ENCODE data around the gene PIF1.
"Not testable (repeated sequence)": the region's sequence is repeated elsewhere in the genome, so short reads cannot be mapped to it uniquely, and the experiment has no call there.

The PIF1 gene

DNA sequence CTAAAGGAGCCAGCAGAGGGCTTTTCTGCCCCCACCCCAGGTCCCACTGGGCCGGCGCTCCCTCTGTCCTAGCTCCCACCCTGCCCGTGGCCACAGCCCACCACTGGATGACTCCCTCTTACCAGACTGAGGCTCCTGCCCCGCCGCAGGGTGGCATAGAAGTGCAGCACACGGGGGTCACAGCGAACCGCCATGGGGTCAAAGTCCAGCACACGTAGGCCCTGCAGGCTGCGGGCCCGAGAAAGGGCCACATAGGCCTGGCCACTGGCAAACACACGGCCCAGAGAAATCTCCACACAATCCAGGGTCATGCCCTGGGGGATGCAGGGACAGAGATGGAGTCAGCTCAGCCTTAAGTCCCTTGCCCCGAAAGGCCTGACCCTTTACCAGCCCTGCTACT, 9.0 kb downstream of the PIF1 start:
- H3K4me3 ChIP-seq (ENCODE audit: low read length) = no peak overlapping the region
- no peak for DNase-seq (ENCODE audit: low read depth, low spot score)

DNA sequence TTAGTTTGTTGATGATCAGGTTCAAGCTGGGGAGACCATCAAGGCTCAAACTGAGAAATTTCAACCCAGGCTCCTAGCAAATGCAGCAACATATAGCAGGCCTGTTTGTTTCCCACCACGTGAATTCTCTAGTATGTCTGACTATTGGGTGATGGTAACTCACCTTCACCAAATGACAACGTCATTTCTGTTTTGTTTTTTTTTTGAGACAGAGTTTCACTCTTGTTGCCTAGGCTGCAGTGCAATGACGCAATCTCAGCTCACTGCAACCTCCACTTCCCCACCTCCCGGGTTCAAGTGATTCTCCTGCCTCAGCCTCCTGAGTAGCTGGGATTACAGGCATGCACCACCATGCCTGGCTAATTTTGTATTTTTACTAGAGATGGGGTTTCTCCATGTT, 10.5 kb downstream of the PIF1 start:
- DNase-seq (ENCODE audit: low read depth, low spot score) = not testable (repeated sequence)

DNA sequence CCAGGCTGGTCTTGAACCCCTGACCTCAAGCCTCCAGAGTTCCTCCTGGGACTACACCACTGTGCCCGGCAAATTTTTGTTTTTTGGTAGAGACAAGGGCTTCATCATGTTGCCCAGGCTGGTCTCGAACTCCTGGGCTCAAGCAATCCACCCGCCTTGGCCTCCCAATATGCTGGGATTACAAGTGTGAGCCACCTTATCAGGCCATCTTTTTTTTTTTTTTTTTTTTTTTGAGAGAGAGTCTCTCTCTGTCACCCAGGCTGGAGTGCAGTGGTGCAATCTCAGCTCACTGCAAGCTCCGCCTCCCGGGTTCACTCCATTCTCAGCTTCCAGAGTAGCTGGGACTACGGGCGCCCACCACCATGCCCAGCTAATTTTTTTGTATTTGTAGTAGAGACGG, 11.2 kb downstream of the PIF1 start:
- not testable (repeated sequence) for DNase-seq (ENCODE audit: low read depth, low spot score); H3K4me3 ChIP-seq (ENCODE audit: low read length)

More for the DNA sequence above, 10.5 kb downstream of the PIF1 start:
- not testable (repeated sequence) for H3K4me3 ChIP-seq (ENCODE audit: low read length)

DNA sequence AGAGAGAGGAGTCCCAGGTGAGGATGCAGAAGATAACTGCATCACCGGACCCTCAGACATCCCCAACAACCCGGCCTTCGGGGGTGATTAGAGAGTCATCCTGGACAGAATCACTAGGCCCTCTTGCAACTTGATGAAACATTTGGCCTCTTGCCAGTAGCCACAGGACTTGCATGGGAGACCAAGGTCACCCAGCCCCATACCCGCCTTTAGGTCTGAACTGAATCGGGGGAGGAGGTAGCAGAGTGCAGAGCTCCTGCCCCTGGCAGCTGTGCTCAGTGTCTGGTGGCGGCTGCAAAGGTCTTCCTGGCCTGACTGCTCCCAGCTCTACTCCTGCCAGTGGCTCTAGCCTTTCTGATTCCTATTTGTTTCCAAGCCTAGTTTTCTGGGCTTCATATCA, 12.4 kb downstream of the PIF1 start:
- no peak for DNase-seq (ENCODE audit: low read depth, low spot score)
- no peak overlapping the region for H3K4me3 ChIP-seq (ENCODE audit: low read length)

DNA sequence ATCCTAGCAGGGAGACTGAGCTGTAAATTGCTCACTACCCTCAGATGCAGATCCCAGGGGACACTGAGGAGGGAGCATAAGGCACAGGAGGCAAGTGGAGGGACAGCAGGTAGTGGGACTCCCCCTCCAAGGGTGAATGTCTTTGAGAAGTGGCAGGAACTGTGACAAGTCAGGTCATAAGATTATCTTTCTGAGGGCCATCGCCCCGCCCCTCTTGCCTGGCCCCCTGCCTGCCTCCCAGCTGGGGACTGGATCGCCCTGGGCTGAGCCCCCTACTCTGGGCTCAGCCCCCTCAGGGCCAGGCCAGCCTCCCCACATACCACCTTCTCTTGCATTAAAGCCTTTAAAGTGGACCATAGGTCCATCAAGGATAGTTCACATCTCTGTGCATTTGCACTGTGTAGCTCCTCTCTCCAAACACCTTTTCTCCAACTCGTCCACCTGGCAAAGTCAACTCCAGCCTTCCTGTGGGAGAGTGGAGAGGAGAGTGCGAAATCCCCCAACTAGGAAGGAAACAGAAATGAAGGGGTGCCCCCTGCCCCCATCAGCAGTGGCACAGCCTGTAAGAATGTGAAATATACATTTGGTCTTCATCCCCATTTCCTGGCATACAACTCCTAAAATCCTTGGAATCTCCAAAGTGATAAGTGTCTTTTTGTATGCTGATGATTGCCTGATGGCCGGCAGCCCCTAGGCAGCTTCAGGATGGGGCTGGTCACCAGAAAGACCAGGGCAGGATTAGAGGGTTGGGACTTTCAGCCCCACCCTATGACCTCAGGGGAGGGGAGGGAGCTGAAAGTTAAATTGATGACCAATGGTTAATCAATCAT, 14.7 kb downstream of the PIF1 start:
- no peak for DNase-seq (ENCODE audit: low read depth, low spot score)
- no peak overlapping the region for H3K4me3 ChIP-seq (ENCODE audit: low read length)

DNA sequence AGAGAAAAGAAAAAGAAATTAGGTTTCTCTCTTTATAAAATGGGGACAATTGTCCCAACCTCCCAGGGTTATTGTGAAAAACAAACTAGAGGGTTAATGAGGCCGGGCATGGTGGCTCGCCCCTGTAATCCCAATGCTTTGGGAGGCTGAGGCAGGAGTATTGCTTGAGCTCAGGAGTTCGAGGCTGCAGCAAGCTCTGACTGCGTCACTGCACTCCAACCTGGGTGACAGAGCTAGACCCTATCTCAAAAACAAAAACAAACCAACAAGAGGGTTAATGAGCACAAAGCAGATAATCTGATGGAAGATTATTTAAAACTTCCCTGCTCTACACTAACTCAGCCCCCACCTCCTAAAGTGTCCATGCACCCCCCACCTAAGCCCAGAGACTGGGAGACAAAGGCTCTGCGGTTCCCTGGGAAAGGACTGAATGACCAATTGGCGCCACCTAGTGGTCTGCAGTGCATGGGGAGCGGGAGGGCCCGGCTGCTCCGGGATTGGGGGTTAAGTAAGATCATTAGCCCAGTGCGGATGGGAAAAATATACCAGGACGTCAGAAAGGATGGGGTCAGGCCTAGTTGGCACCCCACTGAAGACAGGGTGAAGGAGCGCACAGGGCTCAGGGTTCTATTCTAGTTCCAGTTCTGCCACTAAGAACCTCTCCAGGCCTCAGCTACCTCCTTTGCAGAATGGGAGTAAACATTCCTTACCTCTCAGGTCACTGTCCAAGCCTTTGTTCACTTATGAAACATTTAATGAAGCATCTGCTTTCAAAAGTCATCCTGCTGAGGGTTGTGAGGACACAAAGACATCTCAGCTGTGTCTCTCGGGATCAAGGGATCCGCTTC, 15.6 kb downstream of the PIF1 start:
- peak; percentile 39 for DNase-seq (ENCODE audit: low read depth, low spot score)
- no peak overlapping the region for H3K4me3 ChIP-seq (ENCODE audit: low read length)

DNA sequence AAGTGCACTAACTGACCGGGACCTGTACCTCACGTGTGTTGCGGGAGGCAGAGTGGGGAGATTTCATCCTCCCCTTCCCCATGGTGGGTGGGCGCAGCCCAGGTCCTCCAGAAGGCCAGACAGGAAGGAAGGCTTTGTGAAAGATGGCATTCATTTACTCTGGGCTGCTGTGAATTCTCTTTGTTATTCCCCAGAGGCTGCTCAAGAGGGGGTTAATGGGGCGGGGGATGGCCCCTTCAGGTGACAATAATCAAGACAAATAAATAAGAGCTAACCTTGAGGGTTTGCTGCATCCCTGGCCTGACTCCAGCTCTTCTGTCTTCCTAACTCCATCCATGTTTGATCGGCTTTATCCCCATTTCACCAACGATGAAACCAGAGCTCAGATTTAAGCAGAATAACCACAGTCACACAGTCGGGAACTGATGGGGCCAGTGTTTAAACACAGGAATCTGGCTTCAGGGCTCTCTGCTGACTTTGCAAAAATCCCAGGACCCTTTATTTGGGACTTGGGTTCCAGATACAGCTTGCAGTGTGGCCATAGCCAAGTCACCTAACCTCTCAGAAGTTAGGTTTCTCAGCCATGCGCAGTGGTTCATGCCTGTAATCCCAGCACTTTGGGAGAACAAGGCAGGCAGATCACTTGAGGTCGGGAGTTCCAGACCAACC, 16.5 kb downstream of the PIF1 start:
- DNase-seq (ENCODE audit: low read depth, low spot score) = no peak
- H3K4me3 ChIP-seq (ENCODE audit: low read length) = no peak overlapping the region

DNA sequence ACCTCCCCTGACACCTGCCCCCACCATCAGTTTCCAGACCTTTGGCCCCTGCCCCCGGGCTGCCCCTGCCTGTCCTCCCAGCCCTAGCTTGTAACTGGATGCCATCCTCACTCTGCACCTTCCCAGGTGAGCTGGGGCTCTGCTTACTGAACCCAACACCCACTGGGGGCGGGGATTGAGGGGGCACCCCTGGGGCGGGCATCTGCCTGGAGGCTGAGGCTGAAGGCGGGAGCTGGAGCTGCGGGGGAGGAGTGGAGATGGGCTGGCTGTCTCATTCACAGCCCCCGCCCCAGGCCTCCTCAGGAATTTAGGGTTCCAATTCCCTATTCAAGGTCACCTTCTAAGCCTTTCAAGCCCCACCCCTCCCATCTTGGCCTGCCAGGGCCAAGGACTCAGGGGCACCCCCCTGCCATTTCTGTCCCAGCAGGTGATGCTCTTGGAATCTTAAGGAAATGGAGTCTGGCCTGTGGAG, 17.7 kb downstream of the PIF1 start:
- no peak for DNase-seq (ENCODE audit: low read depth, low spot score)
- no peak overlapping the region for H3K4me3 ChIP-seq (ENCODE audit: low read length)

DNA sequence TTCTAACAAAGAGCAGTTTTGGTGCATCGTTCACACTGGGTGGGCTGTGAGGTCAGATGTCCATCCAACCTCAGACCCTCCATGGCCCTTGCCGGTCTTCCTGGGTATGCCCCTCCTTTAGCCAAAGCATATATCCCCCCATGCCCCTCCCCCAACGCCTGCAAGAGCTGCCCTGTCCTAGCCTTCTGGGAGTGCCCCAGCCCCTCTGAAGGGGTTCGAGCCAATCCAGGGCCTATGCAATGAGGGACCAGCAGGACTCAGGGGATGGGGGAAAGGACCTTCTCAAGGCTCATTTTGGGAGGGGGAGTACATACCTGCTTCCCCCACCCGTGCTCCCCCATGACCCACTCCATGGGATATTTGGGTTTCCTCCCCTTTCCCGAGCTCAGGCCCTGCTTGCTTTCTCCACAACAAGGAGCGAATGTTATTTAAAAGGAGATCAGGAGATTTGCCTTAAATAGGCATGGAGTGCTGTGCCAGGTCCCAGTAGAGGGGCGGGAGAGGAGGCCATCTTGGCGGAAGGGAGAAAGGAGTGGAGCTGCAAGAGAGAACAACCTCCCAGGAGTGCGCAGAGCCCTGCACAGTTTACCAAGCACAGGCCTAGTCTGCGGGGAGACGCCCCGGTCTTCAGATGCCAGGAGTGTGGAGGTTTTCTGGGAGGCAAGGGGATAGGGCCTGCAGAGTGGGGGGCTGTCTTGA, 18.2 kb downstream of the PIF1 start:
- no peak for DNase-seq (ENCODE audit: low read depth, low spot score)

DNA sequence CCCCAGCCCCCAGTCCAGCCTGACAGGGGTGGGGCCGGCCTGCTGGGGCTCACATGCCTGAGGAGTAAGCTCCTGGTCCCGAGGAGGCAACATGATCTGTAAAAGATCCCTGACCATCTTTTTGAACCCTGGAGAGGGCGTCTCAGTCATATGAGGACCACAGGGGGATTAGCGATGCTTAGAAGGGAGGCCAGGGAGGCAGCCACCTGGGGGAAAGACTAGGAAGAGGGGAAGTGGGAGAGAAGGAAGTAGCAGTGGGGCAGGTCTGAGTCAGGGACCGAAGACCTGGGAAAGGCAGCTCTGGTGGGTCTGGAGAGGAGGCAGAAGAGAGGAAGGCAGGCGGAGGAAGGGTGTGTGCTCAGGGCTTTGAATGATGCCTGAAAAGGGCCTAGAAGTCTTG, 18.9 kb downstream of the PIF1 start:
- H3K4me3 ChIP-seq (ENCODE audit: low read length) = no peak overlapping the region

More for the DNA sequence above, 18.2 kb downstream of the PIF1 start:
- H3K4me3 ChIP-seq (ENCODE audit: low read length) = no peak overlapping the region

DNA sequence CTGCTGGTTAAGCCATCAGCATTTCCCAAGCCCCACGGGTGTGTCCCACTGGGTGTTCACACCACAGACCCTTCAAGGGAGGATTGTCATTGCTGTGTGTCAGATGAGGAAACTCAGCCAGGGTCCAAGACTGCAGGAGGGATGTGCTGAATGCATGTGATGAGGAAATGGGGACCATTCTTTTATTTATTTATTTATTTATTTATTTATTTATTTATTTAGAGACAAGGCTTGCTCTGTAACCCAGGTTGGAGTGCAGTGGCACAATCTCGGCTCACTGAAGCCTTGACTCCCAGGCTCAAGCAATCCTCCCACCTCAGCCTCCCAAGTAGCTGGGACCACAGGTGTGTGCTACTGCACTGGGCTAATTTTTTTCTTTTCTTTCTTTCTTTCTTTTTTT, 20.8 kb downstream of the PIF1 start:
- no peak for DNase-seq (ENCODE audit: low read depth, low spot score)
- H3K4me3 ChIP-seq (ENCODE audit: low read length) = no peak overlapping the region

More for the DNA sequence above, 18.9 kb downstream of the PIF1 start:
- DNase-seq (ENCODE audit: low read depth, low spot score) = no peak

DNA sequence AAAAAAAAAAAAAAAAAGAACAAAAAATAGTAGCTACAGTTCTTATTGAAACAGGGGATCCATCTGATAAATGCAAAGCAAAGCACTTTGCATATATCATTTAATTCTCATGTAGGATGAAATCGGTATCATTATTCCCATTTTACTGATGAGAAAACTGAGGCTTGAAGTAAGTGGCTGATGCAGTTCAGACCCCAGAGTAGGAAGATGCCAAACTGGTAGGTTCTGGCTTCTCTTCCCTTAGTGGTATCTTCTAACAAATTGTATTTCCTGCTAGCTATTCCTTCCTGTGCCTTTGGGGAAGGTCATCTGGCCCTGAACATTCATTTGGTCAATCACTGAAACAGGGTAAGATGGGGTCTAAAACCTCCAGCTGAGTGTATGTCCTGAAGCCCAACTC, 21.9 kb downstream of the PIF1 start:
- H3K4me3 ChIP-seq (ENCODE audit: low read length) = no peak overlapping the region
- DNase-seq (ENCODE audit: low read depth, low spot score) = no peak

DNA sequence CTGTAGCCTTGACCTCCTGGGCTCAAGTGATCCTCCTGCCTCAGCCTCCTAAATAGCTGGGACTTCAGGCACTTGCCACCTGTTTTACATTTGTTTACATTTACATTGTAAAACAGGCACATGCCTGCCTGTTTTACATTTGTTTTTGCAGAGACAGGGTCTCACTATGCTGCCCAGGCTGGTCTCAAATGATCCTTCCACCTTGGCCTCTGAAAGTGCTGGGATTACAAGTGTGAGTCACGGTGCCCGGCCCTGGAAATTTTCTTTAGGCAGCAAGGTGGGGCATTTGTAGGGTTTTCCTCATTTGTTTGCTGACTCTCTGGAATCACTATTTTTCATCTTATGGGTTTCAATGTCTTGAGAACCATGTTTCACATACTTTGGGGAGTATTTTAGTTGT, 25.0 kb downstream of the PIF1 start:
- DNase-seq (ENCODE audit: low read depth, low spot score) = no peak
- no peak overlapping the region for H3K4me3 ChIP-seq (ENCODE audit: low read length)

DNA sequence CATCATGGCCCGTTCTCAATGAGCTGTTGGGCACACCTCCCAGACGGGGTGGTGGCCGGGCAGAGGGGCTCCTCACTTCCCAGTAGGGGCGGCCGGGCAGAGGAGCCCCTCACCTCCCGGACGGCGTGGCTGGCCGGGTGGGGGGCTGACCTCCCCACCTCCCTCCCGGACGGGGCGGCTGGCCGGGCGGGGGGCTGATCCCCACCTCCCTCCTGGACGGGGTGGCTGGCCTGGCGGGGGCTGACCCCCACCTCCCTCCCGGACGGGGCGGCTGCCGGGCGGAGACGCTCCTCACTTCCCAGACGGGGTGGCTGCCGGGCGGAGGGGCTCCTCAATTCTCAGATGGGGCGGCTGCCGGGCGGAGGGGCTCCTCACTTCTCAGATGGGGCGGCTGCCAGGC, 26.5 kb downstream of the PIF1 start:
- not testable (repeated sequence) for H3K4me3 ChIP-seq (ENCODE audit: low read length); DNase-seq (ENCODE audit: low read depth, low spot score)

DNA sequence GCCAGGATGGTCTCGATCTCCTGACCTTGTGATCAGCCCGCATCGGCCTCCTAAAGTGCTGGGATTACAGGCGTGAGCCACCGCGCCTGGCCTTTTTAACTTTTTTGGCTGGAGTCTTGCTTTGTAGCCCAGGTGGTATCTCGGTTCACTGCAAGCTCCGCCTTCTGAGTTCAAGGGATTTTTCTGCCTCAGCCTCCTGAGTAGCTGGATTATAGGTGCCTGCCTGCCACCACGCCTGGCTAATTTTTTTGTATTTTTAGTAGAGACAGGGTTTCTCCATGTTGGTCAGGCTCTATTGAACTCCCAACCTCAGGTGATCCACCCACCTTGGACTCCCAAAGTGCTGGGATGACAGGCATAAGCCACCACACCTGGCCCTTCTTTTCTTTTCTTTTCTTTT, 29.5 kb downstream of the PIF1 start:
- H3K4me3 ChIP-seq (ENCODE audit: low read length); DNase-seq (ENCODE audit: low read depth, low spot score): not testable (repeated sequence)

DNA sequence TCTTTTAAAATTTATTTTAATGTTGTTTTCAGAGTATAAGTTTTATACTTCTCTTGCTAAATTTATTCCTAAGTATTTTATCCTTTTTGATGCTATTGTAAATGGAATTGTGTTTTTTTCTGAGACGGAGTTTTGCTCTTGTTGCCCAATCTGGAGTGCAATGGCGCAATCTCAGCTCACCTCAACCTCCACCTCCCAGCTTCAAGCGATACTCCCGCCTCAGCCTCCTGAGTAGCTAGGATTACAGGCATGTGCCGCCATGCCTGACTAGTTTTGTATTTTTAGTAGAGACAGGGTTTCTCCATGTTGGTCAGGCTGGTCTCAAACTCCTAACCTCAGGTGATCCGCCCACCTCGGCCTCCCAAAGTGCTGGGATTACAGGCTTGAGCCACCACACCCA, 30.1 kb downstream of the PIF1 start:
- not testable (repeated sequence) for H3K4me3 ChIP-seq (ENCODE audit: low read length); DNase-seq (ENCODE audit: low read depth, low spot score)

DNA sequence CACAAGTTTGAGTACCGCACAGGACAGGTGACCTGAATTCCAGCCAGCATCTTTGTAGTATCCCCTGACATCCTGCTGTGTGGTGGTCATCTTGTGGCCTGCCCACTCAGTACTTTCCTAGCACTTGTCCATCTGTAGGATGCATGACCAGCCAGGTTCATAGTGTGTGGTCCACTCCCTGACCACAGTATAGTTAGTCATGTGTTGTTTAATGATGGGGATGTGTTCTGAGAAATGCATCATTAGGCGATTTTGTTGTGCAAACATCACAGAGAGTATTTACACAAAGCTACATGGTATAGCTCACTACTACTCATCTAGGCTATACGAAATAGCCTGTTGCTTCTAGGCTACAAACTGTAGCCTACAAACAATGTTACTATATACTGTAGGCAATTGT, 33.2 kb downstream of the PIF1 start:
- DNase-seq (ENCODE audit: low read depth, low spot score) = no peak
- no peak overlapping the region for H3K4me3 ChIP-seq (ENCODE audit: low read length)

DNA sequence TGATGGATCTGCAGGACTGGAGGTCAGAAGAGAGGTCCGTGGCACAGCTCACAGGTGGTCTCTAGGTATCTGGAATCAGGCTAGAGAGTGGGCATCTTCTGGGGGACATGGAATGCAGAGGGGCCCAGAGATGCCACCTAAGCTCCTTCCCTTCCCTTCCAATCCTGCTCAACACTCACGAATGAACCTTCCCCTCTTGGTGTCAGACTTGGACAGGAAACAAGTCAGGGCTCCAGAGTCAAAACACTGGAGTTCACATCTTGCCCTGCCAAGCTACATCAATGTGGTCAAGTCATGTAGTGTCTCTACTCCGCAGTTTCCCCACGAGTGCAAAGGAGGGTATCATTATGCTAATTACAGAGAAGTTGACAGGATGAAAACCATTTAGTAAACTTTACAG, 34.0 kb downstream of the PIF1 start:
- no peak overlapping the region for H3K4me3 ChIP-seq (ENCODE audit: low read length)
- DNase-seq (ENCODE audit: low read depth, low spot score) = no peak

DNA sequence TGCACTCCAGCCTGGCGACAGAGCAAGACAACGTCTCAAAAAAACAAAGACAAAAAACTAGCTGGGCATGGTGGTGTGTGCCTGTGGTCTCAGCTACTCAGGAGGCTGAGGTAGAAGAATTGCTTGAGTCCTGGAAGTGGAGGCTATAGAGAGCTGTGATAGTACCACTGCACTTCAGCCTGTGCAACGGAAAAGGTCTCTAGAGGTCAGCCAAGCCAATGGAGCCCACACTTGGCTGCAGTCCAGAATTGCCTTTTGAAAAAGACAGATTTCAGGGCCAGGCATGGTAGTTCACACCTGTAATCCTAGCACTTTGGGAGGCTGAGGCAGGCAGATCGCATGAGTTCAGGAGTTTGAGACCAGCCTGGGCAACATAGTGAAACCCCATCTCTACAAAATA, 41.7 kb downstream of the PIF1 start:
- no peak overlapping the region for H3K4me3 ChIP-seq (ENCODE audit: low read length)
- DNase-seq (ENCODE audit: low read depth, low spot score) = no peak
